Left cardiac atrium (tissue), 4 donors: Measurements from ENCODE around the gene MUC20. TPM values are rescaled to one million over a fixed set of nuclear protein-coding genes. Genes with fewer than 3 reads are reported as not detected.
A peak's percentile ranks its signal among the peaks of the same experiment; 100 is the strongest.
"Not testable (repeated sequence)": the region's sequence is repeated elsewhere in the genome, so short reads cannot be mapped to it uniquely, and the experiment has no call there.

Source experiments
- ATAC-seq, 2 donors: fragments of 200-7000 bp; cut with Tn5 transposase; one replicate each; pipeline ENCODE4 v1.9.1; 2020; ENCODE audit warnings: mild to moderate bottlenecking in 2 of 2, moderate library complexity in 2 of 2
- DNase-seq: peaks from one replicate; pipeline ENCODE4 v3.0.0-alpha.2; 2020
- intact Hi-C, 2 donors: fragments of 100-400 bp; cut with DNase I; formaldehyde crosslinking; loops; one replicate each; pipeline versions ENCODE4 v1.14.1 to v1.15.1; 2022 to 2023
- long read RNA-seq: library from polyadenylated mRNA; unstranded; transcript quantifications from one replicate; pipeline ENCODE4 v2.0.0, GENCODE V29; 2021
- total RNA-seq, 2 donors: library from RNA; stranded (reverse); fragmentation: NEBNext Ultra II Directional; extraction: Animal tissue kit (Norgen Biotek cat#: 25700); gene quantifications; one replicate each; pipeline ENCODE4 v1.2.1, GENCODE V29; 2021
- donor health status: DM: no; HTN: yes; CAD: no.
- donor health status: DM: no; HTN: yes; CAD: no; lungs with severe emphysema.
- donor health status: DM: yes; HTN: yes; CAD: no.
- donor health status: Dilated cardiomyopathy.

MUC20 gene, protein sequence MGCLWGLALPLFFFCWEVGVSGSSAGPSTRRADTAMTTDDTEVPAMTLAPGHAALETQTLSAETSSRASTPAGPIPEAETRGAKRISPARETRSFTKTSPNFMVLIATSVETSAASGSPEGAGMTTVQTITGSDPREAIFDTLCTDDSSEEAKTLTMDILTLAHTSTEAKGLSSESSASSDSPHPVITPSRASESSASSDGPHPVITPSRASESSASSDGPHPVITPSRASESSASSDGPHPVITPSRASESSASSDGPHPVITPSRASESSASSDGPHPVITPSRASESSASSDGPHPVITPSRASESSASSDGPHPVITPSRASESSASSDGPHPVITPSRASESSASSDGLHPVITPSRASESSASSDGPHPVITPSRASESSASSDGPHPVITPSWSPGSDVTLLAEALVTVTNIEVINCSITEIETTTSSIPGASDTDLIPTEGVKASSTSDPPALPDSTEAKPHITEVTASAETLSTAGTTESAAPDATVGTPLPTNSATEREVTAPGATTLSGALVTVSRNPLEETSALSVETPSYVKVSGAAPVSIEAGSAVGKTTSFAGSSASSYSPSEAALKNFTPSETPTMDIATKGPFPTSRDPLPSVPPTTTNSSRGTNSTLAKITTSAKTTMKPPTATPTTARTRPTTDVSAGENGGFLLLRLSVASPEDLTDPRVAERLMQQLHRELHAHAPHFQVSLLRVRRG
- 1 to 10 TPM; 1.8 to 4.7 TPM for total RNA-seq
- long read RNA-seq, result 0 reads

GRCh38 chr3:195720831-195721506, at the start of gene MUC20:
MUC20 (plus strand) TSS chr3:195720978; CDS start chr3:195721008, 30 bp downstream.
- peak in 1 of 2 donors; percentile 18 for ATAC-seq
- intact Hi-C loops, DNase-seq: not testable (repeated sequence)

- intact Hi-C loops, result not testable (repeated sequence)
Observed at GRCh38 chr3:195671283-195671682, 49.5 kb upstream of the MUC20 start.

DNA sequence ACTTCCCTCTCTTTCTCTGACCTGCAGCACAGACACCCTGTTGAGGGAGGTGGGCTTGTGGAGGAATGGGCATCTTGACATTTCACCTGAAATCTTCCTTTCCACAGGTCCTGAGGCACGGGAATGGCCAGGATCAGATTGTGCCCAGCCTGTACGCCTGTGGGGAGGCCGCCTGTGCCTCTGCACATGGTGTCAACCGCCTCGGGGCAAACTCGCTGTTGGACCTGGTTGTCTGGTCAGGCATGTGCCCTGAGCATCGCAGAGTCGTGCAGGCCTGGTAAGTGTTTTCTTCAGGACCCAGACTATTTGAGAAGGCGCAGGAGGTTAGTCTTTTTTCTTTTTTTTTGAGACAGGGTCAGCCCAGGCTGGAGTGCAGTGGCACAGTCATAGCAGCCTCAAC, 47.1 kb upstream of the MUC20 start:
- DNase-seq, intact Hi-C loops, ATAC-seq: not testable (repeated sequence)

More at GRCh38 chr3:195671283-195671682, 49.5 kb upstream of the MUC20 start:
- DNase-seq, ATAC-seq: not testable (repeated sequence)

- ATAC-seq, intact Hi-C loops, DNase-seq: not testable (repeated sequence)
Observed at GRCh38 chr3:195678391-195679015, 42.3 kb upstream of the MUC20 start.

GRCh38 chr3:195680690-195681089, 40.1 kb upstream of the MUC20 start:
- ATAC-seq, intact Hi-C loops, DNase-seq: not testable (repeated sequence)

DNA sequence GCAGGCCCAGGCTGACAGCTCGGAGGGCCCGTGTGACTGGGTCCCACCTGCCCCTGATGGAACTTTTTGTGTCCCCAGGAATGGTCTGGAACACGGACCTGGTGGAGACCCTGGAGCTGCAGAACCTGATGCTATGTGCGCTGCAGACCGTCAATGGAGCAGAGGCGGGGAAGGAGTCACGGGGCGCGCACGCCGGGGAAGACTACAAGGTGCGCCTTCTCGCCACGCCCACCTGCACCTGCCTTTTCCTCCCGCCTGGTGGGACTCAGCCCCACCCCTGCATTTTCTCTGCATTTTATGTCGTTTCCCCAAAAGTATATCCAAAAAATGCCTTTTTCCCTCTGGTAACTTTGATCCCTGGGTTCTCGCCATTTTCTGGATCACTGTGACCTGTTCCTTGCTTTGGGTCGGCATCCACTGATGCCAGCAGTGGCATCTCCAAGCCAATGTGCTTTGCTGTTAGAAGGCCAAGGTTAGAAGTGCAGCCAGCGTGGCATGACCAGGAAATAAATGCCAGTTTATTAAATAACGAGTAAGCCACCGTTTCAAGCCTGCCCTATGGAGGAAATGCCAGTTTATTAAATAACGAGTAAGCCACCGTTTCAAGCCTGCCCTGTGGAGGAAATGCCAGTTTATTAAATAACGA, 39.2 kb upstream of the MUC20 start:
- ATAC-seq, DNase-seq, intact Hi-C loops: not testable (repeated sequence)

GRCh38 chr3:195682104-195682742, 38.6 kb upstream of the MUC20 start:
- ATAC-seq, DNase-seq, intact Hi-C loops: not testable (repeated sequence)

DNA sequence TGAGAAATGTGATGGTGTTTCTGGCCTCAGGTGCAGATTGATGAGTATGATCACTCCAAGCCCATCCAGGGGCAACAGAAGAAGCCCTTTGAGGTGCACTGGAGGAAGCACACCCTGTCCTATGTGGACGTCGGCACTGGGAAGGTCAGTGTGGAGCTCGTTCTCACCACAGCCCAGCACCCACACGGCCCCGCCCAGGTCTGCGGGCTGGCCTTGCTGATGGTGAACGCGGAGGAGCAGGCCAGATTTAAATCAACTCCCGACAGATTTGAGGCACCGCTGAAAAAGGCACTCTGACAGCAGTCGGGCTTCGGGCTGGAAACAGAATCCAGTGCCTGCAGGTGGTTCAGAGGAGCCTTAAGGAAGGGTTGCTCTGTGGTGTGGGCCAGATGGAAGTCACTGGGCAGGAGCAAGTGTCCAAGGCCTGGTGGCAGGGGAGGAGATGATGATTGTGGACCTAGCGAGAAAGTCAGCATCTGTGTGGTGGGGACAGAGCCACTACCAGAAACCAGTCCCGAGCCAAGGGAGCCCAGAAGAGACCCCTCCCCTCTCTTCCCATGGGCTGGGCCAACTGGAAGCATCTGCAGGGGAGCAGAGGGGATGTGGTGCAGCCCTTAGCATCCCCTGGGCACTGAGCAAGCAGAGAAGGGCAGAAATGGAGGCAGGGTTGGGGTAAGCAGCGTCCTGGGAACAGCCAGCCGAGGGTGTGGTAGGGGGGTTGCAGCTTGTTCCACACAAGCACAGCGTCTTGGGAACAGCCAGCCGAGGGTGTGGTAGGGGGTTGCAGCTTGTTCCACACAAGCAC, 36.9 kb upstream of the MUC20 start:
- intact Hi-C loops, DNase-seq: not testable (repeated sequence)
- peak in 1 of 2 donors; percentile 14 for ATAC-seq

- ATAC-seq, DNase-seq, intact Hi-C loops: not testable (repeated sequence)
Observed at GRCh38 chr3:195684527-195685257, 36.1 kb upstream of the MUC20 start.

DNA sequence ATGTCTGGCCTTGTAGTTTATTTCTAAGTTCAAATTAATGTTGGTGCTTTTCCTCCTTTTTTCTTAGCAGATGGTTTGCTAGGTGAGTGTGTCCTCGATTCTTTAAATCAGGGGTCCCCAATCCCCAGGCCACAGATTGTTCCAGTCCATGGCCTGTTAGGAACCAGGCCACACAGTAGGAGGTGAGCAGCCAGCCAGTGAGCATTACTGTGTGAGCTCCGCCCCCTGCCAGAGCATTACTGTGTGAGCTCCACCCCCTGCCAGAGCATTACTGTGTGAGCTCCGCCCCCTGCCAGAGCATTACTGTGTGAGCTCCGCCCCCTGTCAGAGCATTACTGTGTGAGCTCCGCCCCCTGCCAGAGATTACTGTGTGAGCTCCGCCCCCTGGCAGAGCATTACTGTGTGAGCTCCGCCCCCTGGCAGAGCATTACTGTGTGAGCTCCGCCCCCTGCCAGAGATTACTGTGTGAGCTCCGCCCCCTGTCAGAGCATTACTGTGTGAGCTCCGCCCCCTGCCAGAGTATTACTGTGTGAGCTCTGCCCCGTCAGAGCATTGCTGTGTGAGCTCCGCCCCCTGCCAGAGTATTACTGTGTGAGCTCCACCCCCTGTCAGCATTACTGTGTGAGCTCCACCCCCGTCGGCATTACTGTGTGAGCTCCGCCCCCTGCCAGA, 34.1 kb upstream of the MUC20 start:
- DNase-seq, ATAC-seq, intact Hi-C loops: not testable (repeated sequence)

GRCh38 chr3:195687209-195687760, 33.5 kb upstream of the MUC20 start:
- intact Hi-C loops, DNase-seq, ATAC-seq: not testable (repeated sequence)

- intact Hi-C loops, ATAC-seq: not testable (repeated sequence)
Observed at GRCh38 chr3:195688471-195689183, 32.2 kb upstream of the MUC20 start.

DNA sequence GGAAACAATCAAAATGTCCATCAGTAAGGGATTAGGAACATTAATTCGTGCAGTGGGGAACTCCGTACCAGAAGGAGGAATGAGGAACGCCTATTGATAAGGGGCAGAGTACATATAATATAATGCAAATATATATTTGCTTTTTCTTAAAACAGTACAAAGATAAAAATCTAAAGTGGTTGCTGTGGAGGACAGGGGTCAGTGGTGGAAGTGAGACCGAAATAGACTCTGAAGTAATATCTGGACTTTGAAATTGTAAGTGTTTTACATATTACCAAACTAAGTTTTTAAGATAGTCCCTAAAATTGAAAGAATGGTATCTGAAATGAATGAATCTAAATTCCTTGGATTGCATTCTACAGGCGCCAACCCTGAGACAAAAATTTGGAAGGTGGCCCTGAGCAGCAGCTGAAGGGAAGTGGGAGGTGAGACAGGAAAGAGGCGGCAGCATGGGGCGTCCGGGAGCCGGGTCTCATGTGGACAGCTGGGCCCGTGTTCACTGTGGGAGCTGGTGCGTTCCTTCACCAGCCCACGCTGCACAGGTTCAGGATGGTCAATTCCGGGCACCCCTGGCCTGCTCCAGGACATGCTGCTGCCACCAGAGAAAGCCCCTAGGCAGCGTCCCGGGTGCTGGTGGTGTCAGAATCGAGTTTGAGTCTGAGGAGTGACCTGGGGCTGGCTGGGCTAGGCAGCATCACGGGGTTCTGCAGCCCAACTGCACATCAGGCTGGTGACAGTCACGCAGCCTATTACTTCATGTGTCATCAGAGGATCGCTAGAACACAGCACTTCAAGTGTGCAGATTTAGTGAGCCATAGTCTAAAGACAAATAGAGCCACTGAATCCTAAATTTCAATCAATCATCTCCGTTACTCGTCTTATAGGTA, 31.4 kb upstream of the MUC20 start:
- intact Hi-C loops, DNase-seq: not testable (repeated sequence)
- peak; percentile 32 to 40 for ATAC-seq

More at GRCh38 chr3:195688471-195689183, 32.2 kb upstream of the MUC20 start:
- not testable (repeated sequence) for DNase-seq

DNA sequence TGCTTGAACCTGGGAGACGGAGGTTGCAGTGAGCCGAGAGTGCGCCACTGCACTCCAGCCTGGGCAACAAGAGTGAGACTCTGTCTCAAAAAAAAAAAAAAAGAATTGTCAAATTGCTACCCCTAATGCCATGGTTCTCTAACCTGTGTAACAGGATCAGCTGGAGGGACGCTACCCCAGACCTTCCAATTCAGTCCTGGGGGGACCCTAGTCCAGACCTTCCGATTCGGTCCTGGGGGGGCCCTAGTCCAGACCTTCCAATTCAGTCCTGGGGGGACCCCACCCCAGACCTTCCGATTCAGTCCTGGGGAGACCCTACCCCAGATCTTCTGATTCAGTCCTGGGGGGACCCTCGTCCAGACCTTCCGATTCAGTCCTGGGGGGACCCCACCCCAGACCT, 29.8 kb upstream of the MUC20 start:
- intact Hi-C loops, result no loop called here
- DNase-seq, result no peak
- ATAC-seq, result no peak
